Inflammatory macrophage (primary cell): Measurements from ENCODE around the gene CCDC57.
"Not testable (repeated sequence)": the region's sequence is repeated elsewhere in the genome, so short reads cannot be mapped to it uniquely, and the experiment has no call there.

Experiments
- DNase-seq, 2 donors: peaks; one replicate each; pipeline ENCODE4 v3.0.0-alpha.2; 2020 to 2022

The CCDC57 gene

DNA sequence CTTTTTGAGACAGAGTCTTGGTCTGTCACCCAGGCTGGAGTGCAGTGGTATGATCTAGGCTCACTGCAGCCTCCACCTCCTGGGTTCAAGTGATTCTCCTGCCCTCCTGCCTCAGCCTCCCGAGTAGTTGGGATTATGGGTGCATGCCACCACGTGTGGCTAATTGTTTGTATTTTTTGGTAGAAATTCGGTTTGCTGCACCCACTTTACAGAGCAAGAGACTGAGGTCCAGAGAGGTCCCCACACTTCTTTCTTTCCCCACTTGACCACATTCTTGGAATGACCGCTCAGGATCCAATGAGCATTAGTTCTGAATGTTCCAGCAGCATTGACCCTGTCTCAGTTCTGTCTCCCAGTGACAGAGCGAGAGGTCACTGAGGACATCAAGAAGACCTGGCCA is 10.9 kb upstream of the CCDC57 start:
- DNase-seq: no peak

DNA sequence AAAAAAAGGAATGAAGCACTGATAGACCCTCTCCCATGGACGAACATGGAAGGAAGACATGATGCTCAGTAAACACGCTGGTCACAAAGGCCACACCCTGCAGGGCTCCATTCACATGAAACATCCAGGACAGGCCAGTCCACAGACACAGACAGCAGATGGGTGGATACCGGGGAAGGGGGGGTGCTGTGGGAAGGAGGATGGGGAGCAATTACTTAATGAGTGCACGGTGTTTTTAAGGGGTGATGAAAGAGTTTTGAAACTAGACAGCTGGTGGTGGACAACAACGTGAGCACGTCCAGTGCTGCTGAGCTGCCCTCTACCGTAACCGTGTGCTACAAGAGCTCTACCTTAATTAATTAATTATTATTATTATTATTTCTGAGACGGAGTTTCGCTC is 10.2 kb upstream of the CCDC57 start:
- DNase-seq: peak; percentile 48 to 49

DNA sequence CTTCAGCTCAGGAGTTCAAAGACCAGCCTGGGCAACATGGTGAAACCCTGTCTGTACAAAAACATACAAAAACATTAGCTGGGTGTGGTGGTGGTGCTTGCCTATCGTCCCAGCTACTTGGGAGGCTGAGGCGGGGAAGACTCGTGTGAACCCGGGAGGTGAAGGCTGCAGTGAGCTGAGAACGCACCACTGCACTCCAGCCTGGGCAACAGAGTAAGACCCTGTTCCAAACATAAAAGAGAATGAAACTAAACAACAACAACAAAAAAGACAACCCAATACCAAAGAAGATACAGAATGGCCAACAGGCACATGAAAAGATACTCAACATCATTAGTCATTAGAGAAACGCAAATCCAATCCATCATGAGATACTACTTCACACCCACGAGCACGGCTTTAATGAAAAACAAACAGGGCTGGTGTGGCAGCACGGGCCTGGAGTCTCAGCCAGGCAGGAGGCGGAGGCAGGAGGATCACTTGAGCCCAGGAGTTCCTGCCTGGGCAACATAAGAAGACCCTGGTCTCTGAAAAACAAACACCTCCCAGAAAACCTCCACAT is 8.8 kb upstream of the CCDC57 start:
- DNase-seq: no peak

DNA sequence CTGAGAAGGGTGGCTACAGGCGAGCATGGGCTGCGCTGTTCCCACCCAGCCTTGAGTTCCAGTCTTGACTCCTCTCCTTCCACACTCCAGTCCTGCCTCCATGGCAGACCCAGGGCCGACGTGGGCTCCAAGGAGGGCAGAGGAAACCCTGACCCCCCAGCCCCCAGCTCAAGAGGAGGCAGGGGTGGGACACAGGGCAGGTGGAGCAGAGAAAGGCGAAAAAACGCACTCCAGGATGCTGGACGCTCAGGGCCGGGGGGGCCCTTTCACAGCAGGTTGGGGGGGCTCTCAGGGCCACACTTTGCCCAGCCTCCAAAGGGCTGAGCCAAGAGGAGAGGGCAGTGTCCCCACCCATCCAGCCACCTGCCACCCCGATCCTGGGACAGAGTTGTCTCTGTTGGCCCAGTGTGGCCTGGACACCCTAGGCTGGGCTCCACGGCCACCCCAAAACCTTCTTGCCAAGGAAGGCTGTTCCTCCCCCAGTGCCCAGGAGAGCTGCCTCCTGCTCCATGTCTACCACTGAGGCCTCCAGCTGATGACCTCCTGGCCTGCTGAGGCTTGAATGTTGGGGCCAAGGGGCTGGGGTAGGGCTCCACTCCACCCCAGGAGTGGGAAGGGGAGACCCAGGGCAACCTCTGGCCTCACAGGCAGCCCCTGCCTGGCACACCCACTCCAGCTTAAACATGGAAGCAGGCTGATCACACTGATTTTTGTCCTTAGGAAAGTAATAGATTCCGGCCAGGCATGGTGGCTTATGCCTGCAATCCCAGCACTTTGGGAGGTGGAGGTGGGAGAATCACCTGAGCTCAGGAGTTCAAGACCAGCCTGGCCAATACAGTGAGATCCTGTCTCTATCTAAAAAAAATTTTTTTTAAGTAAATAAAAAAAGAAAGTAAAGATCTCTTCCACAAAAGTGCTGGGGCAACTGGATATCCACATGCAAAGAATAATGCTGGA is 7.4 kb upstream of the CCDC57 start:
- no peak for DNase-seq

DNA sequence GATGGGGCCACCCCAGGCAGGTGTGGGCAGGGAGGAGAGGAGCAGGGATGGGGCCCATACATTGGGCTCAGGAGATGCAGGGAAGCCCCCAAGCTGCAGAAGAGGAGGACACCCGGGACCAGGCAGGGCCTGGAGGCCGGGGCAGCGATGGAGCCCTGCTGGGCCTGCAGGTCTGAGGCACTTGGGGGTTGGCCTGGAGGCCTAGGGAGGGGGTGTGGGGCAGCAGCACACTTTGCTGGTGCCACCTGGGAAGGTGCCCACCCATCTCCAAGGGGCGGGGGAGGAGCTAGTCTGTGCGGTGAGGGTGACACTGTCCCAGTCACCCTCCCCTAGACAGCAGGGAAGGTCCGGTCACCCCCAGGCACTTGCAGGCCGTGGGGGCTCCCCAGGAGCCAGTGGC is 6.4 kb upstream of the CCDC57 start:
- no peak for DNase-seq

DNA sequence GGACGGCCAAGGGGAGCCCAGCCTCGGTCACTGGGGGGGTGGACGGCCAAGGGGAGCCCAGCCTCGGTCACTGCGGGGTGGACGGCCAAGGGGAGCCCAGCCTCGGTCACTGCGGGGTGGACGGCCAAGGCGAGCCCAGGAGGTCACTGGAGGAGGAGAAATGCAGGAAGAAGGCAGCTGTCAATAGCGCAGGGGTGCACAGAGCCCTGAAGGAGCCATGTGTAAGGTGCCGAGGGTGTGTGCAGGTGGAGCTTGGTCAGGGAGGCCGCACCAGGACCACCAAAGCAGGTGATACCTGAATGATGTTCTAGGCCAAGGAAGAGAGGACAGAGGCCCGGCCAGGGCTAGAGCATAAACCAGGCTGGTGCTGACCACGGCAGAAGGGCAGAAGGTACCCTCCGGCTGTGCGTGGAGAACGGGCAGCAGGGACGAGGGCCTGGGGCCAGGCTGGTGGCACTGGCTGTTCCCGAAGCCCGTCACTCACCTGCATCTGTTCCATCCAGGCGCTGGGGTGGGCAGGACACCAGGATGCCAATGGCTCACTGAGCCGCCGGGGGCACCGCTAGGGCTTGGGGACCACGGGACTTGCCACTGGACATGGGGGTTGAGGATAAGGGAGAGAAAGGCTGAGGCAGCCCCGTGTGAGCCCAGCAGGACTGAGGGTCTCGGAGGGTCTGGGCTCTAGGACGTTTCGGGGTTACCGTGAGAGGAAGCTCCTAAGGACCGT is 5.9 kb upstream of the CCDC57 start:
- DNase-seq: no peak

DNA sequence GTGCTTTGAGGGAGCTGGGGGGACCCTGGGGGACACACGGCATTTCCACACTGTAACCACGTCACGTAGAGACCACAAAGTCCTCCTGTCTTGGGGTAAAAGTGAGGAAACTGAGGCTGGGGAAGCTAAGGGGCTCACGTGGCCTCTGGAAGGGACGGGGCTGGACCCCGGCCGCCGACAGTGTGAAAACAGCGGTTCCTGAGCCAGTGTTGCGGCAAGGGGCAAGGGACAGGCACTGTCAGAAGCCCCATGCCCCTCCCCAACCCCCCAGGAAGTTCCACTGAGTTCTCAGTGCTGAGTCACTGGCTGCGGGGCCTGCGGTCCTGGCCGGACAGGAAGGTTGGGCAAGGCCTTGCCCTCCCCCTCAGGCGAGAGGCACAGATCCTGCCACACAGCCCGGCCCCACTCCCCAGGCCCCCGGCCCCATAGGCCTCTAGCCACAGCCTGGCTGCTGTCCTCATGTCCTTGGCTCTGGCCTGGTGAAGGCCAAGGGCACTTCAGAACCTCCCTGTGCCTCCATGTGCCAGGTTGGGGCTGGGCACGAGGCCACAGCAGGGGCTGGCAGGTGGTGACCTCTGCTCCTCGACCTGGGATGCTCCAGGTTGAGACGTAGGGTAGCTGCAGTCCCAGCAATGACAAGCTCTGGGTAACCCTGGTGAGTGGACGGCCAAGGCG is 5.0 kb upstream of the CCDC57 start:
- peak; percentile 81 to 86 for DNase-seq

DNA sequence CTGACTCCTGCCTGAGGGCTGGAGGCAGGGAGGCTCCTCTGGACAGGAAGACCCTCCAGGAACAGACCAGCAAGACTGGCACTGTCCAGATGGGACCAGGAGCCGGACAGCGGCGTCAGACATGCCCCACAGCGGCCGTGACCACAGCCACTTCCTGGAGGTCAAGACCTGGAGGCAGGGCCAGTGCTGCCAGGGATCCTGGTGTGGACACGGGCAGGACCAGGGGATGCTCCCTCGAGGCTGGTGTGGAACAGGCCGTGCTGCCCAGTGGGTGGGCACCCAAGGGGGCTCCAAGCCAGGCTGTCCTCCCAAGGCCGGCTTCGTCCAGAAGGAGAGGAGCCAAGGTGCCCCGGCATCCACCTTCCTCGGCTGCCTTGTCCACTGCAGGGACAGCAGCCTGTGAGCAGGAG is 4.5 kb upstream of the CCDC57 start:
- peak; percentile 35 to 48 for DNase-seq

DNA sequence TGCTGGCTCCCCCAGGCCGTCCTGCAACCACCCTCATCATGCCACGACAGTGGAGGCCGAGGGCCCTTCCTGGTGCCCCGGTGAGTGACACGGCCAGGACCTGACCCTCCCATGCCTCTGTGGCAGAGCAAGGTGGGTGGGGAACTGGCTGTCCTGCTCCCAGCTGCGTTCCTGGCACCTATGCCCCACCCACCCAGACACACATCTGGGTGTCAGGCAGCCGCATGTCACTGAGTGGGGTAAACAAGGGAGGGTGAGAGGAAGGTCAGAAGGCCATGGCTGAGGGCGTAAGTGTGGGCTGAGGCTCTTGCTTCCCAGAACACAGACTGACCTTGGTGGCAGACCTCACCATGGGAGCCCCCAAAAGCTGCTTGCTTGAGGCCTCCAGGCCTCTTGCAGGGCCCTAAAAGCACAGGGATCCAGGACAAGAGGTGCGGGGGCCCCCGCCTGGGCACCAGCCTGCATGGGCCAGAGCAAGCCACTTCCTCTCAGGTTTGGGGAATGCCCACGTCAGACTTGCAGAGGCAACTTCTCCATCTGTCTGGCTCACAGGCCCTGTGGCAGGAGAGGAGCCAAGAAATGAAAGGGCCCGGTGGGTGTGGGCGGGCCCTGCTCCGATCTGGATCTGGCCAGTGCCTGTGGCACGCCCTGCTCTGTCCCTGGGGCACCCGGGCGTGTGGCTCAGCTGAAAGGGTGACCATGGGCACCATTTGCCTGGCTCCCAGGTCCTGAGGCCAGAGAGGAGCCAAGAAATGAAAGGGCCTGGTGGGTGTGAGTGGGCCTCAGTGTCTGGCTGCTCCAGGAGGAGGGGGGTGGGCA is 3.9 kb upstream of the CCDC57 start:
- DNase-seq: peak; percentile 99

DNA sequence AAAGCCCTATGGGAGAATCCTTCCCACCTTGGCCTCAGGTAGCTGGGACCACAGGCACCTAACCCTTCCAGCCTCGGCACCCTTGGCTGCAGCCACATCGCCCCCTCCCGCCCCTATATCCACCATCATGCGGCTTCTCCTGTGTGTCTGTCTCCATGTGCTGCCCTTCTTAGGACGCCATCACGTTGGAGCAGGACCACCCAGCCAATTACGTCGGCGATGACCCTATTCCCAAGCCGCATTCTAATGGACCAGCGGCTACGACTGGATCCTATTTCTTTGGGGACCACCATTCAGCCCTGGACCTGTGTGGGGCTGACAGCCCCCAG is 3.3 kb upstream of the CCDC57 start:
- no peak for DNase-seq

DNA sequence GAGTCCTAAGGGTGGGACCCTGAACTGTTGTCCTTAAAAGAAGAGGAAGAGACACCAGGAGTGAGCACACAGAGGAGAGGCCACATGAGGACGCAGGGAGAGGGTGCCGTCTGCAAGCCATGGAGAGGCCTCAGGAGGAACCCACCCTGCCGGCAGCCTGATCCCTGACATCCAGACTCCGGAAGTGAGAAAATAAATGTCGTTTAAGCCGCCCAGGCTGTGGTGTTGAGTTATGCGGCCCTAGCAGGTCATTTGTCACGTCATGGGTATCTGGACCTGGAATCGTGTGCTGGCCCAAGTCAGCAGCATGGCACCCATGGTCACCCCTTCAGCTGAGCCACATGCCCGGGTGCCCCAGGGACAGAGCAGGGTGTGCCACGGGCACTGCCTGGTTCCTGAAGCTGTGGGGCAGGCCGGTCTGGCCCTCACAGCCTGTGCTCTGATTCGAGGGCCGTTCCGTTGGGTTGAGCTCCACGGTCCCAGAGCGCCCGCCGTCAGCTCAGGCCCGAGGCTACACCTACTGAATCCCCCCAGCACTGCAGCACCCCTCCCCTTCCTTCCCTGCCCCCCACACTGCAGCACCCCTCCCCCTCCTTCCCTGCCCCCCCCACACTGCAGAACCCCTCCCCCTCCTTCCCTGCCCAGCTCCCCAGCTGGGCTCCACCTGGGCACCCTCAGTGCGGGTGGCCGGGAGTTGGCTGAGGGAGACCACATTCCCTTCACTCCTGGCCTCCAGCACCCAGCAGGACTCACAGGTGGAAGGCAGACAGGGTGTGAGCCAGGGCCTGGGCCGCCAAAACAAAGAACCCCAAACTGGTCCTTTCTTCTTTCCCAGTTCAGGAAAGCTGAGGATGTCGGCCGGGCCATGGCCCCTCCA is 2.7 kb upstream of the CCDC57 start:
- DNase-seq: peak; percentile 71 to 80

DNA sequence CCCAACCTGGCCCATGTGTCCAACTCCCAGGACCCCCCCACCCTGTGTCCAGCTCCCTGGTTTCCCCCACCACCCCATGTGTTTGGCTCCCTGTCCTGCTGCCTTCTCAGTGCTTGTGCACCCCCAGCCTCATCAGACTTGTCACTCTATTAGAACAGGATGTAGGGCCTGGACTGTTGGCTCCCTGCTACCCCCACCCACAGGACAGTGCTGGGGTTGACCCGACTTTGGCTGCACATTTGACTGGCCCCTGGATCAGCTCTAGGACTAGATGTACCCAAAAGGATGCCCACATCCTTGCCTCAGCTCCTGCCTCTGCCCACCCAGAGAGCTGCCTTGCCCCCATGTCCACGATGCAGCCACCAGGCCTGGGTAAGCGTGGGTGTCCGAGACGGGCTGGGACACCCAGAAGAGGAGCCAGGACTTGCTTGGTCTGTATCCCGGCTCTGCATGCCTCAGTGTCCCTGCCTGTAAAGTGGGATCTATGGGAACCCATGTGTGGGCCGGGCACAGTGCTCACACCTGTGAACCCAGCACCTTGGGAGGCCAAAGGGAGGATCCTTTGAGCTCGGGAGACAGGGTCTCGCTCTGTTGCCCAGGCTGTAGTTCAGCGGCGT is 1.5 kb upstream of the CCDC57 start:
- no peak for DNase-seq

DNA sequence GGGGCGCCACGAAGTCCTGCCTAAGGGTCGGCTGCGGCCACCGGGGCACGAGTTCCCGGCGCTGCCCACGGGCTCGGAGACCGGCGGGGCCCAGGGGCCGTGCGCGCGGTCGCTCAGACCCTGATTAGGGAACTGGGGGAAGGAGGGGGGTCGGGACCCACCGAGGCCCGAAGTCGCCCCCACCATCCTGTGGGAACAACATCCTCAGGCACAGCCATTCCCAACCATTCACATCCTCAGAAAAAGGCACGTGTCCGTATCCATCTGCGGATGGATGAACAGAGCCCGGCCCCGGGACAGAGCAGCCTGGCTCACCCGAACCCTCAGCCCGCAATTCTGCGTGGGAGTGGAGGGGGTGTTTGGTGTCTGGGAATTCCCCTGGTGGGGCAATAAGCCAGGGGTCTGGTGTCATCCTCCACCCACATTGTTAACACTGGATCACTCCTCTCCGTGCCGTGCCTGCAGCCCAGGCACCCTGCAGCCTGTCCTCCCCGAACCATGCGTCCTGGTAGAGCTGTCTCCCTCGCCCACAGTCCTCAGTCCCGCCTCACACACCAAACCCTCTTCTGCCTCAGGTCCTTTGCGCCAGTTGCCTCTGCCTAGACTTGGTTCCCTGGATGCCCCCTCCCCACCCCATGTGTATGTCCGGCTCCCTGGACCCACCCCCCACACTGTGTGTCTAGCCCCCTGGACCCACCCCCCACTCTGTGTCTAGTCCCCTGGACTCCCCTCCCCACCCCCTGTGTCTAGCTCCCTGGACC is 789 bp upstream of the CCDC57 start:
- peak; percentile 97 to 98 for DNase-seq

DNA sequence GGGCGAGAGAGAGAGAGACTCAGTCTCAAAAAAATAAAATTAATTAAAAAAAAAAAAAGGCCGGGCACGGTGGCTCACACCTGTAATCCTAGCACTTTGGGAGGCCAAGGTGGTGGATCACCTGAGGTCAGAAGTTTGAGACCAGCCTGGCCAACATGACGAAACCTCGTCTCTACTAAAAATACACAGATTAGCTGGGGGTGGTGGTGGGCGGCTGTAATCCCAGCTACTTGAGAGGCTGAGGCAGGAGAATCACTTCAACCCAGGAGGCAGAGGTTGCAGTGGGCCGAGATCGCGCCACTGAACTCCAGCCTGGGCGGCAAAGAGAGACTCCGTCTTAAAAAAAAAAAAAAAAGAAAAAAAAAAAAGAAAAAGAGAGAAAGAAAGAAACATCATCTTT is 2.0 kb downstream of the CCDC57 start:
- not testable (repeated sequence) for DNase-seq

DNA sequence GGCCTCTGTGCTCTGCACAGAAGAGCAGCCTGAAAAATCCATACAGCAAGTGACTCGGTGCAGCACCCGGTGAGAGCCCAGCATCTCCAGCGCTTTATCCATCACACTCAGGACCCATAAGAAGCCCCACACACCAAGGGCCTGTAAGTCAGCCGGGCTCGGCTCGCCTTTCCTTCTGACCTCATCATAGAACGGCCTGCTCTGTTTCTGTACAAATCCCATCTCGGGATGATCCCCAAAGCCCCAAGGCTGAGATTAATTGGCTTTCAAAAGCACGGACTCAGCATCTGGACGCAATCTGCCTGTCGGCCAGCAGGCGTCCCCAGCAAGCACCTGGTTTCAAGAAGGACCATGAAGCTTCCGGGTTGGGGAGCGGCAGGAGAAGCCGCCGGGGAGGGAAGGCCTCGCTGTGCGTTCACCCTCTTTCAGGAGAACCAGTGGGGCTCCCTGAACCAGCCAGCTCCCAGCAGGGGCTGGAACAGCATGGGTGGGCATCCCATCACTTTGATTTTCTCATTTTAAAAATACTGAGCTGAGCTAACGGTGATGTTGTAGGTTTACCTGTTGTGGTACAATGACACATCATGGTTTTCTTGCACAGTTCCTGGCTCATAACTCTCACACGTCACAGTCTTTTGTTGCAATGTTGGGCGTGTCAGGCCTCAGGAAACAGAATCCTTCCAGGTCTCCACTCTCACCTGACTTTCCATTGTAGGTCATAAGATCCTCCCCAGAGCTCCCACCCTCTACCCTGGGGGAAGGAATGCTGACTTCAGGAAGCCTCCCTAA is 6.7 kb downstream of the CCDC57 start:
- peak; percentile 83 to 88 for DNase-seq

DNA sequence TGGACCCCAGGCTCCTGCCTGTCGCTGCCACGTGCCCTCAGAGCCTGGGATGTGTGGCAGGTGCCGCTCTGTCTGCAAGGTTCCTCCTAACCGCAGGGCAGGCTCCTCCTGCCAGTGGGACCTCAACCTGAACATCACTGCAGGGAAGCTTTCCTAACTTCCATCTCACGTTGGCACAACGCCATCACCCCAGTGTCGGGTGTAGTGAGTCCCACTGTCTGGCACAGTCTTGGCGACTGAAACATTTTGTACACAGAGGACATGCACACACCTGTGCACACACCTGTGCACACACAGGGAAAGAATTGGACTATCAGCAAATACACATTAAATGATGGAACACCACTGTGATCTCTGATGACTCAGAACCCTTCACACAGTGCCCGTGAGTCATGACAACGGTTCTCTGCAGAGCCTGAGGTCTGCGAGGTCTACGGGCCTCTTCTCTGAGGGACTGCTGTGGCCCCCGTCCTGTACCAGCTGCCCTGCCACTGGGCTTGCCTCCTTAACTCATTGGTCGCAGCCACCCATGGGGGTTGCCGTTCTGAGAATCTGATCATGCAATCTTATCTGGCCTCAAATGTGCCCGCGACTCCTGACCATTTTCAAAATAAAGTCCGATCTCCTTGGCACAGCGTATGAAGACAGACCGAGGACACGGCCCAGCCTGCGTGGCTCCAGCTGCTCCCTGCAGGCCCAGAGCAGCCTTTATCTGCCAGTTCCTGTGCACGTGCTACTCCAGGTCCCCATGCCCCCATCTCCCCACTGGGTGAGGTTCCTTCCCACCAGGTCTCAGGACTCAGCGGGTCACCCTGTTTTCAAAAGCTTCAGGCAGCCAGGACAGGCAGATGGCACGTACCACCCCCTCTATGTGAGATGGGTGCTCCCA is 7.6 kb downstream of the CCDC57 start:
- DNase-seq: peak in 1 of 2 donors; percentile 18

DNA sequence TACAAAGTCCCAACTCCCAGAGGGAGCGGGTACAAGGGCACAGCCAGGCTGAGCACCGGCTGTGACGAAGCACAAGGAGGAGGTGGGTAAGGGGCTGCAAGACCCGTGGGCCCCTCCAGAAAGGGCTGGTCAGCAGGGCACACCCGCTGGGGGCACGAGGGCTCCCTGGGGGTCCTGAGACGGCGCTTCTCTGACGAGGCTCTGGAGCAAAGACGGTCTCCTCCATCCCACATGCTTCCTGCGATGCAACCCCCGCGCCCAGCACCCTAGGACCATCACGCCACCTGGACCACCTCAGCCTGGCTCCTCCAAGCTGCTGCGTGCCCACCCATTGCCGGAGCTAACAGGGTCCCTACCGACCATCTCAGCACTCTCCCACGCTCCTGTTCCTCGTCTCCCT is 8.7 kb downstream of the CCDC57 start:
- DNase-seq: no peak

DNA sequence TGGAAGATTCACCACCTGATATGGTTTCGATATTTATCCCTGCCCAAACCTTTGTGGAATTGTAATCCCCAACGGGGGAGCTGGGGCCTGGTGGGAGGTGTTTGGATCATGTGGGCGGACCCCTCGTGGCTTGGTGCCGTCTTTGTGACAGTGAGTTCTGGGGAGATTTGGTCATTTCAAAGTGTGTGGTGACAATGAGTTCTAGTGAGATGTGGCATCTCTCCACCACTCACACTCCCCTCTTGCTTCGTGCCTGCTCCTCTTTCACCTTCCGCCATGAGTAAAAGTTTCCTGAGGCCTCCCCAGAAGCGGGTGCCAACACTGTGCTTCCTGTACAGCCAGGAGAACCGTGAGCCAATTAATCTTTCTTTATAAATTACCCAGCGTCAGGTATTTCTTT is 9.7 kb downstream of the CCDC57 start:
- no peak for DNase-seq
